HG02852 (cell line): ENCODE measurements around the gene NCAM2.

Source experiments
- ATAC-seq: cut with Tn5 transposase; IDR thresholded peaks from one replicate; pipeline ENCODE4 v1.9.1; 2021; ENCODE audit warnings: mild to moderate bottlenecking, moderate library complexity; ENCODE audit not compliant: unreplicated experiment

Gene NCAM2

GRCh38 chr21:20997636-20998455 is at the start of gene NCAM2:
Gene NCAM2 (plus strand): TSS chr21:20998409.
- ATAC-seq: no peak

GRCh38 chr21:20949884-20950283 is 48.3 kb upstream of the NCAM2 start:
- no peak for ATAC-seq

- no peak for ATAC-seq
These were observed 32.4 kb upstream of the NCAM2 start for GRCh38 chr21:20965816-20966215.

- no peak for ATAC-seq
These were observed 29.8 kb upstream of the NCAM2 start for GRCh38 chr21:20968391-20968790.

- ATAC-seq: no peak
These were observed 27.5 kb upstream of the NCAM2 start for GRCh38 chr21:20970691-20971090.

- ATAC-seq: no peak
These were observed 26.8 kb upstream of the NCAM2 start for GRCh38 chr21:20971296-20971921.

GRCh38 chr21:20994790-20995189 is 3.4 kb upstream of the NCAM2 start:
- ATAC-seq: no peak

GRCh38 chr21:20996421-20997310 is 1.5 kb upstream of the NCAM2 start:
- no peak for ATAC-seq

GRCh38 chr21:20997311-20997635 is 936 bp upstream of the NCAM2 start:
- no peak for ATAC-seq

- ATAC-seq: no peak
These were observed 214 bp downstream of the NCAM2 start for GRCh38 chr21:20998456-20998789.

GRCh38 chr21:20998886-20999285 is 677 bp downstream of the NCAM2 start:
- ATAC-seq: no peak

GRCh38 chr21:20999659-21000058 is 1.4 kb downstream of the NCAM2 start:
- ATAC-seq: no peak

- no peak for ATAC-seq
These were observed 2.5 kb downstream of the NCAM2 start for GRCh38 chr21:21000591-21001175.

- ATAC-seq: no peak
These were observed 3.4 kb downstream of the NCAM2 start for GRCh38 chr21:21001591-21002100.

- no peak for ATAC-seq
These were observed 3.9 kb downstream of the NCAM2 start for GRCh38 chr21:21002153-21002552.

- no peak for ATAC-seq
These were observed 5.5 kb downstream of the NCAM2 start for GRCh38 chr21:21003701-21004100.

- no peak for ATAC-seq
These were observed 9.4 kb downstream of the NCAM2 start for GRCh38 chr21:21007606-21008005.

- no peak for ATAC-seq
These were observed 12.0 kb downstream of the NCAM2 start for GRCh38 chr21:21010228-21010627.

- ATAC-seq: no peak
These were observed 12.5 kb downstream of the NCAM2 start for GRCh38 chr21:21010698-21011097.

GRCh38 chr21:21018821-21019220 is 20.6 kb downstream of the NCAM2 start:
- ATAC-seq: no peak

GRCh38 chr21:21019681-21020080 is 21.5 kb downstream of the NCAM2 start:
- ATAC-seq: no peak
